HG03575 (cell line): Measurements from ENCODE around the gene SUPT20H.
A peak's percentile ranks its signal among the peaks of the same experiment; 100 is the strongest.
"Not testable (repeated sequence)": the region's sequence is repeated elsewhere in the genome, so short reads cannot be mapped to it uniquely, and the experiment has no call there.

Experiments used
- ATAC-seq: cut with Tn5 transposase; IDR thresholded peaks from one replicate; pipeline ENCODE4 v1.9.1; 2021; ENCODE audit not compliant: unreplicated experiment, insufficient number of reproducible peaks, low FRiP score; ENCODE audit errors: extremely low read depth

SUPT20H gene

GRCh38 chr13:37072024-37072423 is 12.5 kb upstream of the SUPT20H start:
- ATAC-seq, result no peak

- no peak for ATAC-seq
Measured at GRCh38 chr13:37070956-37071355, 11.5 kb upstream of the SUPT20H start.

GRCh38 chr13:37070145-37070695 is 10.7 kb upstream of the SUPT20H start:
- ATAC-seq, result no peak

GRCh38 chr13:37069597-37070103 is 10.2 kb upstream of the SUPT20H start:
- no peak for ATAC-seq

GRCh38 chr13:37068962-37069361 is 9.5 kb upstream of the SUPT20H start:
- ATAC-seq, result no peak

GRCh38 chr13:37067874-37068273 is 8.4 kb upstream of the SUPT20H start:
- no peak for ATAC-seq

GRCh38 chr13:37065890-37066526 is 6.5 kb upstream of the SUPT20H start:
- no peak for ATAC-seq

- peak; percentile 25 for ATAC-seq
Measured at GRCh38 chr13:37059848-37060192, 332 bp upstream of the SUPT20H start.

GRCh38 chr13:37056228-37056627 is 3.3 kb downstream of the SUPT20H start:
- not testable (repeated sequence) for ATAC-seq

GRCh38 chr13:37053111-37053510 is 6.4 kb downstream of the SUPT20H start:
- ATAC-seq, result not testable (repeated sequence)

- no peak for ATAC-seq
Measured at GRCh38 chr13:37049810-37050209, 9.7 kb downstream of the SUPT20H start.

GRCh38 chr13:37047846-37048245 is 11.6 kb downstream of the SUPT20H start:
- ATAC-seq, result no peak

GRCh38 chr13:37047032-37047431 is 12.5 kb downstream of the SUPT20H start:
- ATAC-seq, result no peak

- ATAC-seq, result no peak
Measured at GRCh38 chr13:37046062-37046461, 13.4 kb downstream of the SUPT20H start.

GRCh38 chr13:37040789-37041188 is 18.7 kb downstream of the SUPT20H start:
- no peak for ATAC-seq

- ATAC-seq, result no peak
Measured at GRCh38 chr13:37039896-37040295, 19.6 kb downstream of the SUPT20H start.

- no peak for ATAC-seq
Measured at GRCh38 chr13:37037241-37037640, 22.2 kb downstream of the SUPT20H start.

GRCh38 chr13:37029617-37030016 is 29.9 kb downstream of the SUPT20H start:
- ATAC-seq, result no peak

- ATAC-seq, result no peak
Measured at GRCh38 chr13:37027639-37028038, 31.8 kb downstream of the SUPT20H start.

GRCh38 chr13:37026771-37027170 is 32.7 kb downstream of the SUPT20H start:
- ATAC-seq, result no peak

- ATAC-seq, result no peak
Measured at GRCh38 chr13:37023871-37024270, 35.6 kb downstream of the SUPT20H start.
